ENCODE measurements around the gene CXorf65. TPM values are rescaled to one million over a fixed set of nuclear protein-coding genes. Genes with fewer than 3 reads are reported as not detected.

CXorf65 gene
- total RNA-seq, 2 donors from 2014 or later: not detected

DNA sequence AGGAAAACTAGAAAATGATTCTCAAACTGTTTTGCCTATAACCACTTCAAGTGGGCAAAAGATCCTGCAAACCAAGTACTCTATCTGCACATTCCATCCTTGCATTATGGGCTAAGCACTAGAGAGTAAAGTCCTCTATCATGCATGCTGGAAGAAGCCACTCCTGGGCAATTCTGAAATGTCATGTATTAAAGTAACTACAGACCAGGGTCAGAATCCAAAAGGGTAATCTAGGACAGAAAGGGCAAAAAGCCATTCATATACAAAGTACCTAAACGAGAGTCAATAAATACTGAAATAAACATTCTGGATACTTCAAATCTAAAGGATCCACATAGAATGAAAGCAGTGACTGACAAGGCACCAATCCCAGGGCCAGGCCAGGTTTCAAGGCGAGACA is 39.5 kb downstream of the CXorf65 start:
- Histone ChIP-seq H3K9ac (ENCODE audit: extremely low read depth, low read length, poor library complexity, severe bottlenecking) (peak overlapping the region; percentile 31), H3K4me3 (ENCODE audit: low read length) (peak overlapping the region; percentile 87), H3K9me3 (ENCODE audit: control insufficient read depth, low read length) (no peaks in the 10 kb centered on the region), H3K27me3 (ENCODE audit: control insufficient read depth, insufficient read depth, low read length, poor library complexity, severe bottlenecking) (no peaks in the 10 kb centered on the region), H3K27ac (ENCODE audit: low read depth, low read length) (no peak overlapping the region), H3K36me3 (ENCODE audit: control insufficient read depth, insufficient read depth, low read length) (peaks cover 6% of the 10 kb centered on the region), H3K4me1 (ENCODE audit: control insufficient read depth, insufficient read depth, low read length) (no peaks in the 10 kb centered on the region)
- no peaks in the 10 kb centered on the region for H3K27me3 Mint-ChIP-seq (ENCODE audit: insufficient read depth)
- H3K36me3 Mint-ChIP-seq (ENCODE audit: low read depth): peaks cover 8% of the 10 kb centered on the region
- TF ChIP-seq, protein P1, sequence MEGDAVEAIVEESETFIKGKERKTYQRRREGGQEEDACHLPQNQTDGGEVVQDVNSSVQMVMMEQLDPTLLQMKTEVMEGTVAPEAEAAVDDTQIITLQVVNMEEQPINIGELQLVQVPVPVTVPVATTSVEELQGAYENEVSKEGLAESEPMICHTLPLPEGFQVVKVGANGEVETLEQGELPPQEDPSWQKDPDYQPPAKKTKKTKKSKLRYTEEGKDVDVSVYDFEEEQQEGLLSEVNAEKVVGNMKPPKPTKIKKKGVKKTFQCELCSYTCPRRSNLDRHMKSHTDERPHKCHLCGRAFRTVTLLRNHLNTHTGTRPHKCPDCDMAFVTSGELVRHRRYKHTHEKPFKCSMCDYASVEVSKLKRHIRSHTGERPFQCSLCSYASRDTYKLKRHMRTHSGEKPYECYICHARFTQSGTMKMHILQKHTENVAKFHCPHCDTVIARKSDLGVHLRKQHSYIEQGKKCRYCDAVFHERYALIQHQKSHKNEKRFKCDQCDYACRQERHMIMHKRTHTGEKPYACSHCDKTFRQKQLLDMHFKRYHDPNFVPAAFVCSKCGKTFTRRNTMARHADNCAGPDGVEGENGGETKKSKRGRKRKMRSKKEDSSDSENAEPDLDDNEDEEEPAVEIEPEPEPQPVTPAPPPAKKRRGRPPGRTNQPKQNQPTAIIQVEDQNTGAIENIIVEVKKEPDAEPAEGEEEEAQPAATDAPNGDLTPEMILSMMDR (conservative IDR thresholded peaks at IDR 0.05): no peak
- 0 to 26% methylated on average over 1 to 2 of the region's 2 CpGs for WGBS, 2 experiments (ENCODE audit: insufficient coverage in 1 of 2, insufficient read length in 1 of 2)
- peaks cover 35% of the 10 kb centered on the region for H3K9me3 Mint-ChIP-seq
- peak overlapping the region; percentile 78 for H3K27ac Mint-ChIP-seq
- H3K4me3 Mint-ChIP-seq: peak overlapping the region; percentile 90
- DNase-seq: no peak
- H3K4me1 Mint-ChIP-seq: no peaks in the 10 kb centered on the region

DNA sequence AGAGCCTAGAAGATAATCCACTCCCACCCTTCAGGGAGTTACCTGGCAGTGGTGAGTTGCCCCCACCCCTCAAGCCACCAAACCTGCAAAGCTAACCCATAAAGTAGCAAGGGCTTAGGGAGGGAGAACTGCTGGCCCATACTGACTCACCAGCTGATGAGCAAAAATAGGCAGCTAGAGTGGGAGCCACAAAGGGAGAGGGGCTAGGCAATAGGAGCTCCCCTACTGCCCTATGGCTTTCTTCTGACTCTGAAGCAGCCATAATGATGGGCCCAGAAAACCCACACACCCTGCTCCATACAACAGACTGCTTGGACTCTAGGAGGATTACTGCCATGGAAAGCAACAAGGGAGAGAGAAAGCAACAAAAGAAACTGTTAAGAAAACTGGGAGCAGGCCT is 46.4 kb downstream of the CXorf65 start:
- no peak overlapping the region for H3K27ac ChIP-seq (ENCODE audit: low read depth, low read length)

DNA sequence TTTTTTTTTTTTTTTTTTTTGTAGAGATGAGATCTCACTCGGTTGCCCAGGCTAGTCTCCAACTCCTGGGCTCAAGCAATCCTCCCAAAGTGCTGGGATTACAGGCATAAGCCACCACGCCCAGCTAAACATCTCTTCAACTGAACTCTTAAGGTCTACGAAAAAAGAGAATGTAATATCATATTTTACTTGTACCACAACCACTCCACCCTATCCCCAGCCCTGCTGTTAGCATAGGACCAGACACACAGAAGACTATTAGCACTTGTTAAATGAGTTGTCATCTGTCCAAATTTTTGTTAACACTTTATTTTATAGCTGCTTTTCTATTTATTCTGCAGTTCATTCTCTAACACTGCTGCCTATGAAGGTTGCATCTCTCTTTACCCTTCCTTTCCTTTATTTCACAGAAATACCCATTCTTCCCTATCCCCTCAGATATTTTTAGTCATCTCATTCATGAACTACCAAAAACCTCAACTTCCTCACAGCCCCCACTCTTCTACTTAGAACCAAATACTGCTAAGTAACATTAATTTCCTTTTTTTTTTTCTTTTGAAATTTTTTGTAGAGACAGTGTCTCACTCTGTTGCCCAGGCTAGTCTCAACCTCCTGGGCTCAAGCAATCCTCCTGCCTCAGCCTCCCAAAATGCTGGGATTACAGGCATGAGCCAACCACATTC is 48.6 kb downstream of the CXorf65 start:
- no peaks in the 10 kb centered on the region for H3K27me3 ChIP-seq (ENCODE audit: control insufficient read depth, insufficient read depth, low read length, poor library complexity, severe bottlenecking)
- H3K27ac ChIP-seq (ENCODE audit: low read depth, low read length): no peak overlapping the region
- Mint-ChIP-seq H3K4me1 (no peaks in the 10 kb centered on the region), H3K36me3 (ENCODE audit: low read depth) (peaks cover 19% of the 10 kb centered on the region), H3K4me3 (no peak overlapping the region), H3K27ac (no peak overlapping the region), H3K9me3 (peaks cover 26% of the 10 kb centered on the region), H3K27me3 (ENCODE audit: insufficient read depth) (no peaks in the 10 kb centered on the region)
- H3K9ac ChIP-seq (ENCODE audit: extremely low read depth, low read length, poor library complexity, severe bottlenecking): no peak overlapping the region
- DNase-seq: no peak
- H3K36me3 ChIP-seq (ENCODE audit: control insufficient read depth, insufficient read depth, low read length): peaks cover 19% of the 10 kb centered on the region
- TF ChIP-seq, protein P1 (conservative IDR thresholded peaks at IDR 0.05): no peak
- H3K4me3 ChIP-seq (ENCODE audit: low read length): no peak overlapping the region
- no peaks in the 10 kb centered on the region for H3K9me3 ChIP-seq (ENCODE audit: control insufficient read depth, low read length)
- 96% methylated on average over 2 of the region's 3 CpGs; no CpG with 5 or more reads in 1 of the 2 experiments for WGBS, 2 experiments (ENCODE audit: insufficient coverage in 1 of 2, insufficient read length in 1 of 2)
- H3K4me1 ChIP-seq (ENCODE audit: control insufficient read depth, insufficient read depth, low read length): no peaks in the 10 kb centered on the region

More for the DNA sequence above, 46.4 kb downstream of the CXorf65 start:
- TF ChIP-seq, protein P1 (conservative IDR thresholded peaks at IDR 0.05): no peak
- Histone ChIP-seq H3K27me3 (ENCODE audit: control insufficient read depth, insufficient read depth, low read length, poor library complexity, severe bottlenecking) (no peaks in the 10 kb centered on the region), H3K9ac (ENCODE audit: extremely low read depth, low read length, poor library complexity, severe bottlenecking) (no peak overlapping the region), H3K9me3 (ENCODE audit: control insufficient read depth, low read length) (no peaks in the 10 kb centered on the region), H3K4me3 (ENCODE audit: low read length) (no peak overlapping the region), H3K4me1 (ENCODE audit: control insufficient read depth, insufficient read depth, low read length) (no peaks in the 10 kb centered on the region), H3K36me3 (ENCODE audit: control insufficient read depth, insufficient read depth, low read length) (peaks cover 20% of the 10 kb centered on the region)
- Mint-ChIP-seq H3K4me1 (no peaks in the 10 kb centered on the region), H3K9me3 (peaks cover 34% of the 10 kb centered on the region), H3K27me3 (ENCODE audit: insufficient read depth) (no peaks in the 10 kb centered on the region), H3K36me3 (ENCODE audit: low read depth) (peaks cover 21% of the 10 kb centered on the region), H3K4me3 (no peak overlapping the region), H3K27ac (no peak overlapping the region)
- no peak for DNase-seq

Measured in endodermal cell (in vitro differentiated cells).